Stomach smooth muscle (tissue), 2 donors: Measurements from ENCODE around the gene GALNT8.

ENCODE experiments used
- H3K27ac ChIP-seq: one replicate; pipeline ENCODE4 v1.7.0; 2013; ENCODE audit warnings: mild to moderate bottlenecking, low read length, inconsistent platforms
- H3K27me3 ChIP-seq, 2 donors: one replicate each; pipeline ENCODE4 v1.7.0; 2013; ENCODE audit warnings: low read length in 2 of 2; ENCODE audit not compliant: insufficient read depth in 2 of 2, control insufficient read depth in 1 of 2
- H3K36me3 ChIP-seq, 2 donors: one replicate each; pipeline ENCODE4 v1.7.0; 2013; ENCODE audit warnings: low read length in 2 of 2; ENCODE audit not compliant: control insufficient read depth in 2 of 2, insufficient read depth in 2 of 2
- H3K4me1 ChIP-seq: one replicate; pipeline ENCODE4 v1.7.0; 2013; ENCODE audit warnings: low read length; ENCODE audit not compliant: control insufficient read depth, insufficient read depth
- H3K4me3 ChIP-seq, 2 donors: one replicate each; pipeline ENCODE4 v1.7.0; 2013; ENCODE audit warnings: low read length in 2 of 2
- H3K9ac ChIP-seq, 2 donors: one replicate each; pipeline ENCODE4 v1.7.0; 2013; ENCODE audit warnings: low read length in 2 of 2, mild to moderate bottlenecking in 1 of 2
- H3K9me3 ChIP-seq, 2 donors: one replicate each; pipeline ENCODE4 v1.7.0; 2013; ENCODE audit warnings: low read length in 2 of 2; ENCODE audit not compliant: control insufficient read depth in 2 of 2
- donor health status: healthy.
- donor health status: Pancreatic carcinoma.

GALNT8 gene

GRCh38 chr12:4719821-4720636 lies at the start of gene GALNT8:
Gene GALNT8 (plus strand): TSS chr12:4720400. CDS start chr12:4720678, 278 bp downstream.
- no peaks in the 10 kb centered on the region for H3K4me1 ChIP-seq
- no peak within 1 kb of the TSS for H3K27ac ChIP-seq
- no peak within 1 kb of the TSS for H3K9ac ChIP-seq
- no peaks in the 10 kb centered on the region for H3K9me3 ChIP-seq
- peaks cover 0 to 2% of the 10 kb centered on the region in 2 donors for H3K27me3 ChIP-seq
- H3K4me3 ChIP-seq, result no peak within 1 kb of the TSS
- H3K36me3 ChIP-seq, result no peaks in the 10 kb centered on the region

- Histone ChIP-seq H3K9ac (no peak overlapping the region), H3K4me1 (no peaks in the 10 kb centered on the region), H3K27ac (no peak overlapping the region), H3K36me3 (peaks cover 23 to 24% of the 10 kb centered on the region in 2 donors), H3K27me3 (no peaks in the 10 kb centered on the region), H3K9me3 (no peaks in the 10 kb centered on the region), H3K4me3 (no peak overlapping the region)
Observed at GRCh38 chr12:4679711-4680110, 40.5 kb upstream of the GALNT8 start.

GRCh38 chr12:4681732-4682131 lies 38.5 kb upstream of the GALNT8 start:
- no peaks in the 10 kb centered on the region for H3K9me3 ChIP-seq
- peaks cover 29 to 38% of the 10 kb centered on the region in 2 donors for H3K36me3 ChIP-seq

GRCh38 chr12:4685317-4685716 lies 34.9 kb upstream of the GALNT8 start:
- H3K4me3 ChIP-seq, result no peak overlapping the region
- H3K27me3 ChIP-seq, result no peaks in the 10 kb centered on the region
- H3K4me1 ChIP-seq, result no peaks in the 10 kb centered on the region
- no peak overlapping the region for H3K9ac ChIP-seq
- no peaks in the 10 kb centered on the region for H3K9me3 ChIP-seq
- peaks cover 48 to 55% of the 10 kb centered on the region in 2 donors for H3K36me3 ChIP-seq
- H3K27ac ChIP-seq, result no peak overlapping the region

More at GRCh38 chr12:4681732-4682131, 38.5 kb upstream of the GALNT8 start:
- no peak overlapping the region for H3K9ac ChIP-seq
- no peaks in the 10 kb centered on the region for H3K27me3 ChIP-seq
- H3K4me1 ChIP-seq, result no peaks in the 10 kb centered on the region
- no peak overlapping the region for H3K27ac ChIP-seq
- no peak overlapping the region for H3K4me3 ChIP-seq

- no peak overlapping the region for H3K9ac ChIP-seq
- peaks cover 18 to 27% of the 10 kb centered on the region in 2 donors for H3K36me3 ChIP-seq
- no peak overlapping the region for H3K27ac ChIP-seq
- H3K27me3 ChIP-seq, result no peaks in the 10 kb centered on the region
- H3K4me3 ChIP-seq, result no peak overlapping the region
- no peaks in the 10 kb centered on the region for H3K9me3 ChIP-seq
- no peaks in the 10 kb centered on the region for H3K4me1 ChIP-seq
Observed at GRCh38 chr12:4690760-4691159, 29.4 kb upstream of the GALNT8 start.

- no peaks in the 10 kb centered on the region for H3K36me3 ChIP-seq
- no peak overlapping the region for H3K9ac ChIP-seq
- no peak overlapping the region for H3K27ac ChIP-seq
- peak overlapping the region in 1 of 2 donors; percentile 24 for H3K4me3 ChIP-seq
- no peaks in the 10 kb centered on the region for H3K9me3 ChIP-seq
- H3K27me3 ChIP-seq, result no peaks in the 10 kb centered on the region
- H3K4me1 ChIP-seq, result no peaks in the 10 kb centered on the region
Observed at GRCh38 chr12:4700621-4701026, 19.6 kb upstream of the GALNT8 start.

- no peaks in the 10 kb centered on the region for H3K4me1 ChIP-seq
- H3K4me3 ChIP-seq, result peak overlapping the region in 1 of 2 donors; percentile 1
- no peaks in the 10 kb centered on the region for H3K27me3 ChIP-seq
- no peak overlapping the region for H3K9ac ChIP-seq
- no peaks in the 10 kb centered on the region for H3K9me3 ChIP-seq
- H3K36me3 ChIP-seq, result no peaks in the 10 kb centered on the region
- H3K27ac ChIP-seq, result no peak overlapping the region
Observed at GRCh38 chr12:4701395-4702190, 18.6 kb upstream of the GALNT8 start.

- H3K27ac ChIP-seq, result no peak overlapping the region
- H3K36me3 ChIP-seq, result no peaks in the 10 kb centered on the region
- no peaks in the 10 kb centered on the region for H3K27me3 ChIP-seq
- H3K4me3 ChIP-seq, result no peak overlapping the region
- no peaks in the 10 kb centered on the region for H3K4me1 ChIP-seq
- no peak overlapping the region for H3K9ac ChIP-seq
- H3K9me3 ChIP-seq, result no peaks in the 10 kb centered on the region
Observed at GRCh38 chr12:4703676-4704075, 16.5 kb upstream of the GALNT8 start.

GRCh38 chr12:4705824-4706223 lies 14.4 kb upstream of the GALNT8 start:
- Histone ChIP-seq H3K9me3 (no peaks in the 10 kb centered on the region), H3K36me3 (no peaks in the 10 kb centered on the region), H3K9ac (no peak overlapping the region), H3K27ac (no peak overlapping the region), H3K4me3 (no peak overlapping the region), H3K27me3 (no peaks in the 10 kb centered on the region), H3K4me1 (no peaks in the 10 kb centered on the region)

- Histone ChIP-seq H3K9ac (no peak overlapping the region), H3K9me3 (no peaks in the 10 kb centered on the region), H3K27ac (no peak overlapping the region), H3K4me3 (no peak overlapping the region), H3K27me3 (no peaks in the 10 kb centered on the region), H3K36me3 (no peaks in the 10 kb centered on the region), H3K4me1 (no peaks in the 10 kb centered on the region)
Observed at GRCh38 chr12:4707306-4707705, 12.9 kb upstream of the GALNT8 start.
